Subcutaneous abdominal adipose tissue (tissue), 5 donors: ENCODE results near the gene ACAD11.
"Not testable (repeated sequence)": the region's sequence is repeated elsewhere in the genome, so short reads cannot be mapped to it uniquely, and the experiment has no call there.

ENCODE experiments used
- H3K27ac ChIP-seq: one replicate; pipeline ENCODE4 v1.7.0; 2013; ENCODE audit warnings: low read depth, mild to moderate bottlenecking, inconsistent platforms, low read length, moderate library complexity
- H3K27me3 ChIP-seq, 5 donors: one replicate each; pipeline ENCODE4 v1.7.0; 2013; ENCODE audit warnings: low read length in 5 of 5, inconsistent platforms in 1 of 5; ENCODE audit not compliant: control insufficient read depth in 5 of 5, insufficient read depth in 4 of 5
- H3K36me3 ChIP-seq, 5 donors: one replicate each; pipeline ENCODE4 v1.7.0; 2013; ENCODE audit warnings: low read length in 5 of 5; ENCODE audit not compliant: control insufficient read depth in 5 of 5, insufficient read depth in 5 of 5
- H3K4me1 ChIP-seq, 5 donors: one replicate each; pipeline ENCODE4 v1.7.0; 2013; ENCODE audit warnings: low read length in 5 of 5, mild to moderate bottlenecking in 3 of 5, moderate library complexity in 1 of 5; ENCODE audit not compliant: control insufficient read depth in 5 of 5, insufficient read depth in 5 of 5
- H3K4me3 ChIP-seq, 5 donors: one replicate each; pipeline ENCODE4 v1.7.0; 2013; ENCODE audit warnings: low read length in 5 of 5, low read depth in 1 of 5
- H3K9ac ChIP-seq, 5 donors: one replicate each; pipeline ENCODE4 v1.7.0; 2013; ENCODE audit warnings: low read length in 5 of 5, mild to moderate bottlenecking in 4 of 5, moderate library complexity in 3 of 5
- H3K9me3 ChIP-seq, 5 donors: one replicate each; pipeline ENCODE4 v1.7.0; 2013; ENCODE audit warnings: low read length in 5 of 5; ENCODE audit not compliant: control insufficient read depth in 5 of 5
- donor health status: healthy.
- donor health status: healthy.
- donor health status: healthy.
- donor health status: healthy.
- donor health status: healthy.

Gene ACAD11

DNA sequence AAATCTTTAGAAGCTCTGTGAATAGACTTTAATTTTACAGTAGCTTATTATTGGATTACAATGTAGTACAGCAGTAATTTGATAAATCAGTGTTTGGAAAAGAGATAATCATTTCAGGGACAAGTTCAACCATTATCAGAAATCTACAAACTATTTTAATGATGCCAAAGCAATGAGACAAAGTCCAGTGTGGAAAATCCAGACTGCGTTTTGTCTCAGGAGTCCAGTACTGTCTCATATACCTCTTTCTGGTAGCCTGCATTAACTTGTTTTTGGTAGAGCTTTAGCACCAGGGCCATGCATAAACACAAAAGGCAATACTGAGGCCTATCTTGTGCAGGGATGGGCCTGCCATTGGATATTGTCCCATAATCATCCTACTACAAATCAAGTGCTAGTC, 42.8 kb downstream of the ACAD11 start:
- Histone ChIP-seq H3K4me1 (no peaks in the 10 kb centered on the region), H3K9ac (no peak overlapping the region), H3K27ac (no peak overlapping the region), H3K9me3 (peaks cover 0 to 8% (median 0%) of the 10 kb centered on the region in 5 donors), H3K27me3 (no peaks in the 10 kb centered on the region), H3K36me3 (peaks cover 0 to 24% (median 18%) of the 10 kb centered on the region in 5 donors), H3K4me3 (no peak overlapping the region)

DNA sequence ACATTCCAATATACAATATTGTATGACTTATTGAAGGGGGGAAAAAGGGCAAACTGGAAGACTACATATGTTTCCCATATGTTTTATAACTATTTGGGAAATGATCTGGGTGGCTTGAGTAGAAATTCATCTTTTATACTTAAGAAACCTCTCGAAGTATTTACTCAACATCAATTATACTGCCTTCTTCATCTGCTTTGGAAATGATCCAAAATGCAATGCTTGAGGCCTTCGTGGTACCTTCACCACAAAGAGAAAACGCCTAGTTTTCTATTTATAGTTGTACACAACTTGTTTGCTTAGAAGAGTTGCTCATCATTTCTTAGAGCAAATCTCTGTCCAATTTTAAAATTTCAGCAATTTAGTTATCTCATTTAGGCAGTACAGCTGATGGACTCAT, 43.7 kb downstream of the ACAD11 start:
- Histone ChIP-seq H3K4me1 (no peaks in the 10 kb centered on the region), H3K4me3 (no peak overlapping the region), H3K9me3 (peaks cover 0 to 3% (median 0%) of the 10 kb centered on the region in 5 donors), H3K36me3 (peaks cover 0 to 19% (median 12%) of the 10 kb centered on the region in 5 donors), H3K27me3 (no peaks in the 10 kb centered on the region), H3K9ac (no peak overlapping the region), H3K27ac (no peak overlapping the region)

DNA sequence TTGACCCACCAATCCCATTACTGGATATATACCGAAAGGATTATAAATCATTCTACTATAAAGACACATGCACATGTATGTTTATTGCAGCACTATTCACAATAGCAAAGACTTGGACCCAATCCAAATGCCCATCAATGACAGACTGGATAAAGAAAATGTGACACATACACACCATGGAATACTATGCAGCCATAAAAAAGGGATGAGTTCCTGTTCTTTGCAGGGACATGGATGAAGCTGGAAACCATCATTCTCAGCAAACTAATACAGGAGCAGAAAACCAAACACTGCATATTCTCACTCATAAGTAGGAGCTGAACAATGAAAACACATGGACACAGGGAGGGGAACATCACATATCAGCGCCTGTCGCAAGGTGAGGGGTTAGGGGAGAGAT, 44.3 kb downstream of the ACAD11 start:
- H3K4me1 ChIP-seq, H3K27ac ChIP-seq, H3K9me3 ChIP-seq, H3K9ac ChIP-seq, H3K4me3 ChIP-seq, H3K27me3 ChIP-seq: not testable (repeated sequence)
- H3K36me3 ChIP-seq = peaks cover 0 to 15% (median 12%) of the 10 kb centered on the region in 5 donors

DNA sequence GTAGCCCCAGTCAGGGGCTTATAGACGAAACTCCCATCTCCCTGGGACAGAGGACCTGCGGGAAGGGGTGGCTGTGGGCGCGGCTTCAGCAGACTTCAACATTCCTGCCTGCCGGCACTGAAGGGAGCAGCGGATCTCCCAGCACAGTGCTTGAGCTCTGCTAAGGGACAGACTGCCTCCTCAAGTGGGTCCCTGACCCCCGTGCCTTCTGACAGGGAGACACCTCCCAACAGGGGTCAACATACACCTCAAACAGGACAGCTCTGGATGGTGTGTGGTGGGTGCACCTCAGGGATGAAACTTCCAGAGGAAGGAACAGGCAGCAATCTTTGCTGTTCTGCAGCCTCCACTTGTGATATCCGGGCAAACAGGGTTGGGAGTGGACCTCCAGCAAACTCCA, 53.0 kb downstream of the ACAD11 start:
- H3K36me3 ChIP-seq = peaks cover 3 to 17% (median 12%) of the 10 kb centered on the region in 5 donors
- not testable (repeated sequence) for H3K9ac ChIP-seq, H3K9me3 ChIP-seq, H3K27ac ChIP-seq, H3K4me1 ChIP-seq, H3K4me3 ChIP-seq, H3K27me3 ChIP-seq

DNA sequence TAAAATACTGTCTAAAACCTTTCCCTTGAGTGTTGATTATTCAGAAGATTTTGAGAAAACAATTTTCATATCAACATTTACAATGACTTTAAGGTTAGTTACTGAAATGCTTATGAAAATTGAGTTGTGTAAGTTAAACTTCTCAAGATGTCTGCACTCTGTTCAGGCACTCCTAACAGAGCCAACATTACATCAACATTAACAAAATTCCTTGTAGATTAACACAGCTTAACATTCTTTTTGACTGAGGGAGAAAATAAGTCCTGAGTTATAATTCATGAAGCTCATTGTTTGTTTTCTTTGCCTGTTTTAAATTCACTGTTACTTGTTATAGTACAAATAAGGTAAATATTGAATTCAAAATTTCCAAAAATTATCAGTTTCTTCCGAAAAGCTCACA, 53.5 kb downstream of the ACAD11 start:
- peaks cover 3 to 17% (median 12%) of the 10 kb centered on the region in 5 donors for H3K36me3 ChIP-seq
- H3K9ac ChIP-seq = no peak overlapping the region
- peaks cover 0 to 3% (median 0%) of the 10 kb centered on the region in 5 donors for H3K4me1 ChIP-seq
- no peaks in the 10 kb centered on the region for H3K27me3 ChIP-seq
- H3K9me3 ChIP-seq = no peaks in the 10 kb centered on the region
- H3K4me3 ChIP-seq = no peak overlapping the region
- peak overlapping the region; percentile 7 for H3K27ac ChIP-seq

DNA sequence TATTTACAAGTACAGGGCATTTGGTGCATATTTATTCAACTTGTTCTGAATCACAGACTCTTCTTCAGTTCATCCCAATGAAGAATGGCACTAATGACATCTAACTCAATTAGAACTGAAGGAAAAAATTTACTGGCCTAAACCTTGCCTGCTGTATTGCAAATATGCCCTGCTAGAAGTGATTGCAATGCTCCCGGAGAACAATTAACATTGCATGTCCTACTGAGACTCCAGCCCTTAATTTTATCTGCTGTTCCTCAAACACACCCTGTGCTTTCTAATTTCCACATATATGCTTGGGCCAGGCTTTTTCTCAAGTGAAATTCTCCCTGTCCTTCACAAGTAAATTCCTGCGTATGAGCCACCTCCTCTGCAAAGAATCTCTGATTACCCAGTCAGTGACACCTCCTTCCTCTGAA, 54.2 kb downstream of the ACAD11 start:
- Histone ChIP-seq H3K9me3 (no peaks in the 10 kb centered on the region), H3K36me3 (peaks cover 3 to 17% (median 12%) of the 10 kb centered on the region in 5 donors), H3K27me3 (no peaks in the 10 kb centered on the region), H3K27ac (peak overlapping the region; percentile 7), H3K4me1 (peaks cover 0 to 6% (median 0%) of the 10 kb centered on the region in 5 donors), H3K9ac (no peak overlapping the region), H3K4me3 (no peak overlapping the region)

DNA sequence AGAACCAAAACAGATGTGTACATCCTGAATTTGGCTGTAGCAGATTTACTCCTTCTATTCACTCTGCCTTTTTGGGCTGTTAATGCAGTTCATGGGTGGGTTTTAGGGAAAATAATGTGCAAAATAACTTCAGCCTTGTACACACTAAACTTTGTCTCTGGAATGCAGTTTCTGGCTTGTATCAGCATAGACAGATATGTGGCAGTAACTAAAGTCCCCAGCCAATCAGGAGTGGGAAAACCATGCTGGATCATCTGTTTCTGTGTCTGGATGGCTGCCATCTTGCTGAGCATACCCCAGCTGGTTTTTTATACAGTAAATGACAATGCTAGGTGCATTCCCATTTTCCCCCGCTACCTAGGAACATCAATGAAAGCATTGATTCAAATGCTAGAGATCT, 59.0 kb downstream of the ACAD11 start:
- H3K9me3 ChIP-seq, H3K4me3 ChIP-seq, H3K9ac ChIP-seq, H3K27ac ChIP-seq, H3K27me3 ChIP-seq: not testable (repeated sequence)
- Histone ChIP-seq H3K4me1 (peaks cover 0 to 19% (median 0%) of the 10 kb centered on the region in 5 donors), H3K36me3 (peaks cover 3 to 18% (median 9%) of the 10 kb centered on the region in 5 donors)

DNA sequence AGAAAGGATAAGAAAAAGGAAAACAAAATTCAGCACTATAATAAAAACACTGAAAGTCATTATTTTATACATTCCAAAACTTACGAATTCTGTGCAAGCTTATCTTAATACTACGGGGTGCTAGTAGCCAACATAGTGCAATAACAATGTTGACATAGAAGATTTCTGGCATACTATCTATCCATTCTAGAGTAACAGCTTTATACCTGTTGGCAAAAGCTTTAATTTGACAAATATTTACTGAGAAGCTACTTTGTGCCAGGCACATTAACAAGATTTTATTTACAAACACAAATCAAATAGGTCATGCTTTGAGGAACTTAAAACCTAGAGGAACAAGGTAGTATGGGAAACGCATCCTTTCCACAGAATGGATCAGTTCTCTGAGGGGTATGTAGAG, 61.4 kb downstream of the ACAD11 start:
- Histone ChIP-seq H3K27ac (peak overlapping the region; percentile 47), H3K9me3 (no peaks in the 10 kb centered on the region), H3K36me3 (peaks cover 0 to 12% (median 7%) of the 10 kb centered on the region in 5 donors), H3K9ac (peak overlapping the region in 1 of 5 donors; percentile 56), H3K4me3 (peak overlapping the region; percentile 41 to 55 (median 50)), H3K27me3 (no peaks in the 10 kb centered on the region), H3K4me1 (peaks cover 0 to 32% (median 3%) of the 10 kb centered on the region in 5 donors)

DNA sequence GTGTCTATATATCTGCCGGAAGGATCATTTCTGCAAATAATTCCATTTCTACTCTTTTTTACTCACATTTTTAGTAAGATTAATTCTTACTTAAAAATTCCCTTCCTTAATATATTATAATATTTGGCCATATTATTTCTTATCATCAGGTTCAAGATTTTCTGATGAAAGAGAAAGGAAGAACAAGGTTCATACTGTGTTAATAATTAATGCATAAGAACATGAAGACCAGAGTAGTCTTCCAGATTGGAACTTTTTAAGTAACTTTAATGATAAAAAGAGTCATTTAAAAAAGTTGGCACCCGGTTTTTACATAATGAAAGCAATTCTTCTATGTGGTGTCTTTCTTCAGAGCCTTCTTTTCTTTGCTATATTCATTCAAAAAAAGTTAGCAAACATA, 61.9 kb downstream of the ACAD11 start:
- Histone ChIP-seq H3K27ac (peak overlapping the region; percentile 47), H3K36me3 (peaks cover 0 to 7% (median 2%) of the 10 kb centered on the region in 5 donors), H3K4me3 (peak overlapping the region in 4 of 5 donors; percentile 28 to 55 (median 48)), H3K9me3 (no peaks in the 10 kb centered on the region), H3K9ac (peak overlapping the region in 2 of 5 donors; percentile 56), H3K4me1 (peaks cover 0 to 32% (median 3%) of the 10 kb centered on the region in 5 donors), H3K27me3 (no peaks in the 10 kb centered on the region)

DNA sequence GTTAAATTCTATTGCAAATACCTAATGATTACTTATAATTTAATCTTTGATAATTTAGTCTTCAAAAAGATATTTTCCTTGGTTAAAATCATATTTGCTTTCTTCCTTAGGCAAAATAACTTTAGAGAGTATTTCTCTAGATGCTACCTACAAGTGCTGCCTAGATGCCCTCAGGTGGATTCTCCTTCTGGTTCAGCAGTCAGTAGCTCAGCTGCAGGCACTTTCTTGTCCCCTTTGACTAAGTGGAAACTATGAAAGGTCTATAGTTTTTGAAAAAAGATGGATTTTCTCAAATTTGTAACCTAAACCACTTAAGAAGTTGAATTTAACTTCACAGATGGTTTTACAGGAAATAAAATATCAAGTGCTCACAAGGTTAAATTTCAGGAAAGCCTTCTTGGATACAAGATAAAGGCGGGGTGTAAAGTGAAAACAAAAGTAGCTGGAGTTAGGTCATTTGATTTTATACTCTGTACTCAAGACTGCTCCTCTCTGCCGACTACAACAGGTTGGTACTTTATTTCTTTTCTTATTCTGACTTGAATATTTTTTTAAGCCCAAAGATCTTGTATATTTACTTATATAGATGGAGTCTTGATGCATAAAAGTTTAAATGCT, 62.7 kb downstream of the ACAD11 start, which contains the start of gene ACKR4:
ACKR4 (plus strand) TSS at position 455 of the 618 bp plus-strand sequence. CDS start 3,128 bp downstream, outside the sequence.
- no peaks in the 10 kb centered on the region for H3K27me3 ChIP-seq
- peaks cover 0 to 38% (median 3%) of the 10 kb centered on the region in 5 donors for H3K4me1 ChIP-seq
- peaks cover 0 to 6% (median 0%) of the 10 kb centered on the region in 5 donors for H3K36me3 ChIP-seq
- peak within 1 kb of the TSS in 4 of 5 donors; percentile 28 to 55 (median 48) for H3K4me3 ChIP-seq
- H3K9ac ChIP-seq = peak within 1 kb of the TSS in 4 of 5 donors; percentile 19 to 64 (median 59)
- H3K27ac ChIP-seq = peak within 1 kb of the TSS; percentile 47
- no peaks in the 10 kb centered on the region for H3K9me3 ChIP-seq
